ENCODE measurements around the gene YAF2.

GRCh38 chr12:42255221-42255865 lies 17.3 kb upstream of the YAF2 start:
- TF ChIP-seq, protein P1, sequence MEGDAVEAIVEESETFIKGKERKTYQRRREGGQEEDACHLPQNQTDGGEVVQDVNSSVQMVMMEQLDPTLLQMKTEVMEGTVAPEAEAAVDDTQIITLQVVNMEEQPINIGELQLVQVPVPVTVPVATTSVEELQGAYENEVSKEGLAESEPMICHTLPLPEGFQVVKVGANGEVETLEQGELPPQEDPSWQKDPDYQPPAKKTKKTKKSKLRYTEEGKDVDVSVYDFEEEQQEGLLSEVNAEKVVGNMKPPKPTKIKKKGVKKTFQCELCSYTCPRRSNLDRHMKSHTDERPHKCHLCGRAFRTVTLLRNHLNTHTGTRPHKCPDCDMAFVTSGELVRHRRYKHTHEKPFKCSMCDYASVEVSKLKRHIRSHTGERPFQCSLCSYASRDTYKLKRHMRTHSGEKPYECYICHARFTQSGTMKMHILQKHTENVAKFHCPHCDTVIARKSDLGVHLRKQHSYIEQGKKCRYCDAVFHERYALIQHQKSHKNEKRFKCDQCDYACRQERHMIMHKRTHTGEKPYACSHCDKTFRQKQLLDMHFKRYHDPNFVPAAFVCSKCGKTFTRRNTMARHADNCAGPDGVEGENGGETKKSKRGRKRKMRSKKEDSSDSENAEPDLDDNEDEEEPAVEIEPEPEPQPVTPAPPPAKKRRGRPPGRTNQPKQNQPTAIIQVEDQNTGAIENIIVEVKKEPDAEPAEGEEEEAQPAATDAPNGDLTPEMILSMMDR (IDR thresholded peaks at IDR 0.05; ENCODE audit: low read depth, low read length, poor library complexity, severe bottlenecking) = peak; percentile 9
- no peak for TF ChIP-seq EZH2phosphoT487 (IDR thresholded peaks at IDR 0.05; ENCODE audit: borderline replicate concordance, low read length)
